Caco-2 (cell line): ENCODE measurements around the gene SECISBP2. TPM values are rescaled to one million over a fixed set of nuclear protein-coding genes. Genes with fewer than 3 reads are reported as not detected.

ENCODE experiments used
- BruUV-seq: library from RNA; stranded (reverse); fragments of 400-500 nt; replicated peaks from 2 replicates; lab custom pipeline; 2021; lab: Mats Ljungman, UMichigan
- CTCF ChIA-PET: fragments of 300-600 bp; sonication (Branson Sonifier 250); formaldehyde crosslinking; loops from one replicate; lab custom pipeline; 2022; ENCODE audit warnings: antibody characterized with exemption; lab: Charles Lee
- POLR2A ChIA-PET: fragments of 300-600 bp; sonication (Branson Sonifier 250); formaldehyde crosslinking; loops from one replicate; lab custom pipeline; 2022; ENCODE audit warnings: antibody characterized with exemption; lab: Charles Lee
- DNase-seq, 2 experiments: peaks; one replicate each; pipeline versions ENCODE4 v3.0.0 to v3.0.0-alpha.2; 2020 to 2022
- H3K27me3 ChIP-seq: replicated peaks from 2 replicates; pipeline ENCODE4 v1.6.0; 2011; ENCODE audit warnings: low read length; ENCODE audit not compliant: control insufficient read depth, insufficient read depth
- H3K36me3 ChIP-seq: 2 replicates; pipeline ENCODE4 v1.5.1; 2011; ENCODE audit warnings: low read length; ENCODE audit not compliant: control insufficient read depth, insufficient read depth
- H3K4me1 ChIP-seq: fragments of 250-450 bp; sonication (Bioruptor Pico); 2 replicates; pipeline ENCODE4 v1.5.1; 2020; ENCODE audit warnings: mild to moderate bottlenecking
- H3K4me3 ChIP-seq: 2 replicates; pipeline ENCODE4 v1.5.1; 2011; ENCODE audit warnings: low read depth, mild to moderate bottlenecking, control low read depth, low read length
- H3K9me3 ChIP-seq: fragments of 250-450 bp; sonication (Bioruptor Pico); 2 replicates; pipeline ENCODE4 v1.5.1; 2020; ENCODE audit warnings: mild to moderate bottlenecking, moderate library complexity
- H3K27ac Mint-ChIP-seq: one replicate; pipeline ENCODE4 v1.8.0; 2022; ENCODE audit warnings: mixed read lengths; ENCODE audit not compliant: unreplicated experiment
- H3K27me3 Mint-ChIP-seq: one replicate; pipeline ENCODE4 v1.8.0; 2022; ENCODE audit warnings: mixed read lengths; ENCODE audit not compliant: insufficient read depth, unreplicated experiment
- H3K36me3 Mint-ChIP-seq: one replicate; pipeline ENCODE4 v1.8.0; 2022; ENCODE audit warnings: mild to moderate bottlenecking, mixed read lengths; ENCODE audit not compliant: insufficient read depth, unreplicated experiment
- H3K4me1 Mint-ChIP-seq: one replicate; pipeline ENCODE4 v1.8.0; 2022; ENCODE audit warnings: low read depth, mixed read lengths; ENCODE audit not compliant: unreplicated experiment
- H3K4me3 Mint-ChIP-seq: one replicate; pipeline ENCODE4 v1.8.0; 2022; ENCODE audit warnings: mild to moderate bottlenecking, moderate library complexity, mixed read lengths; ENCODE audit not compliant: unreplicated experiment
- H3K9me3 Mint-ChIP-seq: one replicate; pipeline ENCODE4 v1.8.0; 2022; ENCODE audit warnings: mixed read lengths; ENCODE audit not compliant: unreplicated experiment
- CTCF ChIP-seq, 2 experiments: fragments of 200-600 bp in 1 of 2; IDR thresholded peaks; 1 replicate in 1 of 2; 2 replicates in 1 of 2; pipeline versions ENCODE4 v1.5.1 to v1.8.0; 2011 to 2022; ENCODE audit warnings: antibody characterized with exemption in 1 of 2, control low read depth in 1 of 2, inconsistent platforms in 1 of 2, low read depth in 1 of 2, low read length in 1 of 2, mild to moderate bottlenecking in 1 of 2, moderate library complexity in 1 of 2; ENCODE audit not compliant: insufficient read depth in 1 of 2, severe bottlenecking in 1 of 2, unreplicated experiment in 1 of 2
- intact Hi-C: fragments of 100-400 bp; cut with micrococcal nuclease; formaldehyde crosslinking; loops from one replicate; pipeline ENCODE4 v1.10.0; 2022; ENCODE audit not compliant: unreplicated experiment
- total RNA-seq: library from RNA; stranded (reverse); gene quantifications from 2 replicates; pipeline ENCODE4 v1.2.3, GENCODE V29; 2022

Gene SECISBP2
- total RNA-seq, 1 experiment from 2014 or later: 21.0 TPM

DNA sequence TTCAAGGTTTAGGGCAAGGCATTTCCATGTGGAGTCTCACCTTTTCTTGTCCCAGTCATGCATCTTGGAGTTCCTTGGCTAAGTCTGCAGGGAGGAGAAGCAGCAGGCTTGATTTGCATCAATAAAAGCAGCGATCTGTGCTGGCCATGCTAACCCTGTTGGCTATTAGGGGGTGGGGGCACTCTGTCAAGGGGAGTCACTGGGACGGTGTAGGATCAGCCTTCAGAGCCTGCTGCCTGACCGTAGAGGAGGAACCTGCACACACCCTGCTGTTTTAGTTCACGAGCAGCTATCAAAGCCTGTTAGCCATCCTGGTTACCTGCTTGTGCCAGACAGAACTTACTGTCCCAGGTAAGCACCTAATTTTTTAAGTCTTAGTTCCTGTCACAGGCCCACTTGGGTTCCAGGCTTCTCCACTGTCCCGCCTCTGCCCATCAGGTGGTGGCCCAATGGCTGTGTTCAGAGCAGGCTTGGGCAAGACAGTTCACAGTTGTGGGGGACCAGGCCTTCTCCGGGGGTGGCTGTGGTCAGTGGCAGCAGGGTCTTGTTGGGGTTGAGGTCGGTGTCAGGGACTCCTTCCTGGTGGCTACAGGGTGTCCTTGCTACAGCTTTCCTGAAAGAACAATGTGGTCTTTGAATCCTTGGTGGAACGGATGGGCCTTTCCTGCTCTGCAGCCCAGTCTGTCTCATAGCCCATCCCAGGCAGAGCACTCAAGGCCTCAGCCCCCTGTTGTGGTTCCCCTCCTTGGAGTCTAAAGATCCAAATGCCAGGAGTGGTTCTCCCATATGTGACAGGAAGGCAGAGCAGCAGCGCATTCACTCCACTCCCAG lies 43.7 kb downstream of the SECISBP2 start:
- no peaks in the 10 kb centered on the region for H3K27me3 Mint-ChIP-seq
- peaks cover 21% of the 10 kb centered on the region for H3K36me3 Mint-ChIP-seq
- no TSS peak for BruUV-seq
- H3K4me3 Mint-ChIP-seq: no peak overlapping the region
- no peaks in the 10 kb centered on the region for H3K4me1 ChIP-seq
- no peaks in the 10 kb centered on the region for H3K9me3 Mint-ChIP-seq
- no peak for TF ChIP-seq CTCF (IDR thresholded peaks at IDR 0.05; ENCODE audit: insufficient read depth in 1 of 2, low read depth in 1 of 2, low read length in 1 of 2, severe bottlenecking in 1 of 2, unreplicated experiment in 1 of 2)
- POLR2A ChIA-PET: no interaction called here
- H3K27me3 ChIP-seq: no peaks in the 10 kb centered on the region
- H3K4me1 Mint-ChIP-seq: no peaks in the 10 kb centered on the region
- CTCF ChIA-PET: no interaction called here
- intact Hi-C loops: no loop called here
- no peak for DNase-seq
- H3K36me3 ChIP-seq: no peaks in the 10 kb centered on the region
- H3K27ac Mint-ChIP-seq: no peak overlapping the region
- no peak overlapping the region for H3K4me3 ChIP-seq
- H3K9me3 ChIP-seq: no peaks in the 10 kb centered on the region

DNA sequence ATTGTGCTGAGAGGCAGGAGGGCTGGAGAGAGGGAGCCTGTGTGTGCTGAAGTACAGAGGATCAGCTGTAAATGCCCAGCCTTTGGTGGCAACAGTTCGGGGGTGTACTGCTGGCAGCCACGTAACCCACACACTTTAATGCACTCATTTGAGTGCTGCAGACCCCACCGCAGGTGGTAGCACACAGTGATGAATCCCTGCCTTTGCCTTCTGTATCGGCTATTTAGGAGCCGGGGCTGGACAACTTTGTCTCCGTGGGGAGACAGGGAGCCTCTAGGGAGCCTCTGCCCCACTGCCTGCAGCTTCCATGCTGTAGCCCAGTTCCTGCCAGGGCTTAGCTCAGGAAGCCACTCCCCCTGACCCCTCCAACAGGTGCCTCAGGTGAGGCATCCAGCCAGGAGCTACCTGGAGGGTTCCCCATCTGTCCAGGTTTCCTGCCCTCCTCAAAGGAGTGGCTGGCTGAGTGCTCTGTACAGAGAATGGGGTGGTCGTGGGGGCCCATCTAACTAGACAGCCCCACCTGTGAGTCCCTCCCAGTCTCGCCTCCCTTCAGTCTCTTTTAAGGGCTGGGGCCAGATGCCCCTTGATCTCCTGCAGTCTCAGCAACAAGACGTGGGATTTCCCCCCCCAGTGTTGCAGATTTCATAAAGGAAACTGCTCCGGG lies 44.5 kb downstream of the SECISBP2 start:
- H3K4me1 Mint-ChIP-seq: no peaks in the 10 kb centered on the region
- Histone ChIP-seq H3K36me3 (no peaks in the 10 kb centered on the region), H3K4me3 (no peak overlapping the region), H3K4me1 (no peaks in the 10 kb centered on the region), H3K27me3 (no peaks in the 10 kb centered on the region), H3K9me3 (no peaks in the 10 kb centered on the region)
- BruUV-seq: no TSS peak
- H3K4me3 Mint-ChIP-seq: no peak overlapping the region
- no peak for DNase-seq
- intact Hi-C loops: no loop called here
- no peak overlapping the region for H3K27ac Mint-ChIP-seq
- POLR2A ChIA-PET: no interaction called here
- H3K9me3 Mint-ChIP-seq: no peaks in the 10 kb centered on the region
- H3K27me3 Mint-ChIP-seq: no peaks in the 10 kb centered on the region
- CTCF ChIA-PET: no interaction called here
- TF ChIP-seq CTCF (IDR thresholded peaks at IDR 0.05; ENCODE audit: insufficient read depth in 1 of 2, low read depth in 1 of 2, low read length in 1 of 2, severe bottlenecking in 1 of 2, unreplicated experiment in 1 of 2): no peak
- H3K36me3 Mint-ChIP-seq: peaks cover 21% of the 10 kb centered on the region

- Mint-ChIP-seq H3K27me3 (no peaks in the 10 kb centered on the region), H3K27ac (no peak overlapping the region), H3K4me3 (no peak overlapping the region), H3K4me1 (no peaks in the 10 kb centered on the region), H3K36me3 (peaks cover 21% of the 10 kb centered on the region), H3K9me3 (no peaks in the 10 kb centered on the region)
- no TSS peak for BruUV-seq
- Histone ChIP-seq H3K27me3 (no peaks in the 10 kb centered on the region), H3K4me3 (no peak overlapping the region), H3K4me1 (no peaks in the 10 kb centered on the region), H3K9me3 (no peaks in the 10 kb centered on the region), H3K36me3 (no peaks in the 10 kb centered on the region)
- no peak for TF ChIP-seq CTCF (IDR thresholded peaks at IDR 0.05; ENCODE audit: insufficient read depth in 1 of 2, low read depth in 1 of 2, low read length in 1 of 2, severe bottlenecking in 1 of 2, unreplicated experiment in 1 of 2)
- POLR2A ChIA-PET: no interaction called here
- CTCF ChIA-PET: no interaction called here
- intact Hi-C loops: no loop called here
- DNase-seq: no peak
Observed at GRCh38 chr9:89363311-89363670, 45.0 kb downstream of the SECISBP2 start.
